Measurements from ENCODE around the gene BRD9.

DNA sequence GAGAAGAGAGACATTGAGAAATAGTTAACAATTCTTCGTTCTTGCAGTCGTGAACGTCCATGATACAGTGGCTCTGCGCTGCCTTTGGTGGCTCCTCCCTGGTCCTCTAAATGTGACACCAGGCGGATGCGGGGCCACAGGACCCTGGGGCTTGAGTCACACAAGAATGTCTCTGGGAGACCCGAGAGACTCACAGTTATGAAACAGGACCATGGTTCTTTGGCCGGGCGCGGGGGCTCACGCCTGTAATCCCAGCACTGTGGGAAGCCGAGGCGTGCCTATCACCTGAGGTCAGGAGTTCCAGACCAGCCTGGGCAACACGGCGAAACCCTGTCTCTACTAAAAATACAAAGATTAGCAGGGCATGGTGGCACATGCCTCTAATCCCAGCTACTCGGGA lies 41.0 kb downstream of the BRD9 start:
- TF ChIP-seq ZBTB7A (CRISPR knock-in tag; IDR thresholded peaks at IDR 0.05) (no peak), TBL1XR1 (IDR thresholded peaks at IDR 0.05; ENCODE audit: borderline replicate concordance, low read length, partially characterized antibody) (no peak), NR2F1 (CRISPR knock-in tag; IDR thresholded peaks at IDR 0.05) (no peak), ZNF644 (CRISPR knock-in tag; IDR thresholded peaks at IDR 0.05; ENCODE audit: low read depth) (no peak), ZNF768 (CRISPR knock-in tag; IDR thresholded peaks at IDR 0.05) (no peak), RAD21 (CRISPR knock-in tag; IDR thresholded peaks at IDR 0.05) (no peak), WIZ (CRISPR knock-in tag; IDR thresholded peaks at IDR 0.05) (no peak), EP300 (IDR thresholded peaks at IDR 0.05; ENCODE audit: low read depth in 2 of 2, low read length in 2 of 2) (no peak), EP300 (CRISPR knock-in tag; IDR thresholded peaks at IDR 0.05; ENCODE audit: borderline replicate concordance) (no peak), MTF2 (CRISPR knock-in tag; IDR thresholded peaks at IDR 0.05; ENCODE audit: borderline replicate concordance) (no peak)
- TF ChIP-seq, protein P1, sequence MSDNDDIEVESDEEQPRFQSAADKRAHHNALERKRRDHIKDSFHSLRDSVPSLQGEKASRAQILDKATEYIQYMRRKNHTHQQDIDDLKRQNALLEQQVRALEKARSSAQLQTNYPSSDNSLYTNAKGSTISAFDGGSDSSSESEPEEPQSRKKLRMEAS (IDR thresholded peaks at IDR 0.05), result no peak
- TF ChIP-seq, protein P2, sequence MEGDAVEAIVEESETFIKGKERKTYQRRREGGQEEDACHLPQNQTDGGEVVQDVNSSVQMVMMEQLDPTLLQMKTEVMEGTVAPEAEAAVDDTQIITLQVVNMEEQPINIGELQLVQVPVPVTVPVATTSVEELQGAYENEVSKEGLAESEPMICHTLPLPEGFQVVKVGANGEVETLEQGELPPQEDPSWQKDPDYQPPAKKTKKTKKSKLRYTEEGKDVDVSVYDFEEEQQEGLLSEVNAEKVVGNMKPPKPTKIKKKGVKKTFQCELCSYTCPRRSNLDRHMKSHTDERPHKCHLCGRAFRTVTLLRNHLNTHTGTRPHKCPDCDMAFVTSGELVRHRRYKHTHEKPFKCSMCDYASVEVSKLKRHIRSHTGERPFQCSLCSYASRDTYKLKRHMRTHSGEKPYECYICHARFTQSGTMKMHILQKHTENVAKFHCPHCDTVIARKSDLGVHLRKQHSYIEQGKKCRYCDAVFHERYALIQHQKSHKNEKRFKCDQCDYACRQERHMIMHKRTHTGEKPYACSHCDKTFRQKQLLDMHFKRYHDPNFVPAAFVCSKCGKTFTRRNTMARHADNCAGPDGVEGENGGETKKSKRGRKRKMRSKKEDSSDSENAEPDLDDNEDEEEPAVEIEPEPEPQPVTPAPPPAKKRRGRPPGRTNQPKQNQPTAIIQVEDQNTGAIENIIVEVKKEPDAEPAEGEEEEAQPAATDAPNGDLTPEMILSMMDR (CRISPR knock-in tag; IDR thresholded peaks at IDR 0.05), result no peak

Measured in HepG2 (cell line).